ENCODE results near the gene TMEM254.
"Not testable (repeated sequence)": the region's sequence is repeated elsewhere in the genome, so short reads cannot be mapped to it uniquely, and the experiment has no call there.

The TMEM254 gene

DNA sequence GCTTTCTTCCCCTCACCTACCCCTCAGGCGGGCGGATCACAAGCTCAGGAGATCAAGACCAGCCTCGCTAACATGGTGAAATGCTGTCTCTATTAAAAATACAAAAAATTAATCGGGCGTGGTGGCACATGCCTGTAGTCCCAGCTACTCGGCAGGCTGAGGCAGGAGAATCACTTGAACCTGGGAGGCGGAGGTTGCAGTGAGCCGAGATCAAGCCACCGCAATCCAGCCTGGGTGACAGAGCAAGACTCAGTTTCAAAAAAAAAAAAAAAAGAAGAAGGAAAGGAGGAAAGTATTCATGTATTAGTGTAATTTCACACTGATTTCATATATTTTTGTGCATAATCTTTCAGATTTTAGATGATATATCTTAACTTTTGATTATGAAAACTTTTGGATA lies 55.2 kb downstream of the TMEM254 start:
- DNase-seq: not testable (repeated sequence)

DNA sequence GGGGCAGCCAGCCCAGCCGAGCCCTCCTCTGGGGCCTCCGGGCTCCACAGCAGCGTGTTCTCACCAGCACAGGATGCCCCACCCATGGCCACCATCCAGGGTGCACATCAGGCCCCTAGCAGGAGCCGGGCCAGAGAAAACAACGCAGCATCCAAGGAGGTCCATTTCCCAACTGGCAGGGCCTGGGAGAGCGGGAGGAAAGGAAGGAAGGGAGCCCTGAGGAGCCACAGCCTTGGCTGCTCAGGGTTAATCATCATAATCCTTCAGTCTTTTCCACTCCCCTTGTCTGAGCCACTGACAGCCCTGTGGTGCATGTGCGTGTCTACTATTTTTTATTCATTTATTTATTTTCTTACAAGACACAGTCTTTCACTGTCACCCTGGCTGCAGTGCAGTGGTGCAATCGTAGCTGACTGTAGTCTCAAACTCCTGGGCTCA lies 57.7 kb downstream of the TMEM254 start:
- no peak for DNase-seq

GRCh38 chr10:80137031-80137862 lies 58.8 kb downstream of the TMEM254 start:
- DNase-seq: no peak

DNA sequence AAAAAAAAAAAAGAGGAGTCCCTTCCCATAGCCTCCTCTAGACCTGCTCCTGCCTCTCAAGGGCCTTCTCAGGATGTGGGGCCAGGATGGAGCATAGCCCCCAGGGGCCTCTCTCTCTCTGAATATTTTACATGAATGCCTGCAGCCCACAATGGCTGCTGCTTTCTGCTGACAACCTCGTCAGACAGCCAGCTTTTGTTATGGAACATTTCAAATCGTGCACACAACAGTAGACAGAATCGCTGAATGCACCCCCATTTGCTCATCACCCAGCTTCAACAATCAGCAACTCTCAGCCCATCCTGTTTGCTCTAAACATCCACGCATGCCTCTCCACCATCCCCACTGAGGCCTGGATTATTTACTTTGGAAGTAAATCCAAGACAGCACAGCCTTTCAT lies 59.5 kb downstream of the TMEM254 start:
- no peak for DNase-seq

DNA sequence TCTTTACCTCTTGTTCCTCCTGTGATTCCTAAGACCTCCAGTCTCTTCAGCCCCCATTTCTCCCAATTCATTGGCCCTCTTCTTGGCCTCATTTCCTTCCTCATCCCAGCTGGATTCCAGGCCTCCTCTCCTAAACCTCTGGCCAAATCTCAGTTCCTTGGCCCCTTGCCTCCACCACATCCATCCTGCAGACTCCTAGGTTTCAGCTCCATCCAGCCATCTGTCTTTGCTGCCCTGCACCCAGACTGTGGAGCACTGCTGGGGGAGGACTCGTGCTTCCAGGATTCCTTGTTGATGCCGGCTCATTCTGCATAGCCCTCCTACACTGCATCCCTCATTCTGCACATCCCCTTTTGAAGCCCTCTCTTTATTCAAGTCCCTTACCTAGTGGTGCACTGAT lies 60.8 kb downstream of the TMEM254 start:
- no peak for DNase-seq

- DNase-seq: no peak
Observed at GRCh38 chr10:80140251-80140650, 61.8 kb downstream of the TMEM254 start.

DNA sequence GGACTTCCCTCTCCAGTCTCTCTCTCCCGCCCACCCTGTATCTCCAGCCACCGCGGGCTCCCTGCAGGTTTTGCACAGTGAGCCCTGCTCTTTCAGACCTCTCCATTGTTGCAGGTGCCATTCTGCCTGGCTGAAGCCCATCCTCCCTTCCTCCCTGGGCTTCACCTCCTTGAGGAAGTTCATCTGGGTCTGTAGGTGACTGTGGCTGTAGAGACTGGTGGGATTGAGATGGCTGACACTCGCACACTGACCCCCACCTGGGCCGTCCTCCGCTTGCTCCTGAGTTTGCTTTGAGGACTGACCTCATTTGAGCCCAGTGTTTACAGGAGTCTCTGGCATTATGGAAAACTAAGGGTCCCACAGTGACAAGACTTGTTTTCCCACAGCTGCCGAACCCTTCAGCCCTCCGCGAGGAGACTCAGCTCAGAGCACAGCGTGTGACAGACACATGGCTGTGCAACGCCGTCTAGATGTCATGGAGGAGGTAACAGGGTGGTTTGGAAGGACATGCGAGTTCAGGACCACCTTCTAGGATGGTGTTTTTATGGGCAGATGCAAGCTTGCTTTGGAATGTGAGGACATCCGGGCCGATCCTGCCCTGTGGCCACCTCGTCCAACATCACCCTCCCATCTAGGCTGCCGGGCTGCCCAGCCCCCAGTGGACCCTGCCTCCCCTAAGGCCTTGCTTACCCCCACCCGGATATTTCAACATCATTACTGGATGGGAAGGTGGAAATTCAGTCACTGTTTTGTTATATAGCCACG lies 63.4 kb downstream of the TMEM254 start:
- DNase-seq: no peak

Data from NCI-H1092 (cell line).